ENCODE measurements around the gene F2RL1. TPM values are rescaled to one million over a fixed set of nuclear protein-coding genes. Genes with fewer than 3 reads are reported as not detected.

F2RL1 gene
- 5.8 and 12.3 TPM in 2 replicates for total RNA-seq

GRCh38 chr5:76818844-76819831 is at the start of gene F2RL1:
Gene F2RL1, plus strand, starts transcription at chr5:76819030. Its CDS starts 153 bp downstream, at chr5:76819183.

GRCh38 chr5:76849419-76850291 is 30.8 kb downstream of the F2RL1 start, which contains the start of gene S100Z:
Gene S100Z, plus strand, starts transcription at chr5:76850014. Its CDS starts 25,346 bp downstream, at chr5:76875360.

Other genes starting within 250 kb of the F2RL1 start
- 0.25 TPM in 1 of 2 replicates, not detected in the other for gene F2RL2, start 195.6 kb upstream of the F2RL1 start, total RNA-seq
- 140 and 141 TPM in 2 replicates for gene F2R, start 102.9 kb upstream of the F2RL1 start, total RNA-seq
- gene S100Z, start 31.0 kb downstream of the F2RL1 start, total RNA-seq: not detected in 2 replicates
- gene CRHBP, start 134.0 kb downstream of the F2RL1 start, total RNA-seq: not detected in 2 replicates
- 12.6 and 14.5 TPM in 2 replicates for gene AGGF1, start 211.4 kb downstream of the F2RL1 start, total RNA-seq